Activated T-helper 17 cell treated with anti-CD3 and anti-CD28 coated beads, Interleukin-2, amount 50 U/mL, for 72 hours (primary cell): ENCODE measurements around the gene LRRC51. TPM values are rescaled to one million over a fixed set of nuclear protein-coding genes. Genes with fewer than 3 reads are reported as not detected.

Source experiments
- ATAC-seq: fragments of 150-1000 bp; cut with Tn5 transposase; replicated peaks from 2 replicates; pipeline ENCODE4 v1.10.0; 2021; ENCODE audit warnings: mild to moderate bottlenecking, moderate library complexity
- H3K27ac Mint-ChIP-seq: one replicate; pipeline ENCODE4 v1.8.0; 2022; ENCODE audit warnings: mixed read lengths
- H3K27me3 Mint-ChIP-seq: one replicate; pipeline ENCODE4 v1.8.0; 2022; ENCODE audit warnings: mixed read lengths
- H3K36me3 Mint-ChIP-seq: one replicate; pipeline ENCODE4 v1.8.0; 2022; ENCODE audit warnings: low read depth, mild to moderate bottlenecking, mixed read lengths
- H3K4me1 Mint-ChIP-seq: one replicate; pipeline ENCODE4 v1.8.0; 2022; ENCODE audit warnings: mixed read lengths
- H3K4me3 Mint-ChIP-seq: one replicate; pipeline ENCODE4 v1.8.0; 2022; ENCODE audit warnings: mild to moderate bottlenecking, mixed read lengths
- H3K9me3 Mint-ChIP-seq: one replicate; pipeline ENCODE4 v1.8.0; 2022; ENCODE audit warnings: mixed read lengths
- total RNA-seq, 2 donors: library from RNA; stranded (reverse); gene quantifications; one replicate each; pipeline ENCODE4 v1.2.3, GENCODE V29; 2022

Gene LRRC51
- 1 to 10 TPM; 3.3 to 5.4 TPM for total RNA-seq

- H3K4me1 Mint-ChIP-seq: peaks cover 22% of the 10 kb centered on the region
- H3K27me3 Mint-ChIP-seq: no peaks in the 10 kb centered on the region
- ATAC-seq: peak; percentile 96
- peak within 1 kb of the TSS; percentile 97 for H3K27ac Mint-ChIP-seq
- H3K4me3 Mint-ChIP-seq: peak within 1 kb of the TSS; percentile 88
- H3K9me3 Mint-ChIP-seq: no peaks in the 10 kb centered on the region
- peaks cover 28% of the 10 kb centered on the region for H3K36me3 Mint-ChIP-seq
These were observed at the start of gene LRRC51, which contains the start of gene NUMA1 for GRCh38 chr11:72080326-72081183. TSS of gene LRRC51 (plus strand) at chr11:72080850. CDS start at chr11:72089084, 8,234 bp downstream. TSS of gene NUMA1 (minus strand) at chr11:72080542. CDS start at chr11:72035943, 44,599 bp downstream.

GRCh38 chr11:72036687-72037086, 44.0 kb upstream of the LRRC51 start:
- Mint-ChIP-seq H3K36me3 (peaks cover 54% of the 10 kb centered on the region), H3K9me3 (no peaks in the 10 kb centered on the region), H3K4me1 (peaks cover 14% of the 10 kb centered on the region), H3K27me3 (no peaks in the 10 kb centered on the region), H3K27ac (peak overlapping the region; percentile 77), H3K4me3 (peak overlapping the region; percentile 53)
- no peak for ATAC-seq

- Mint-ChIP-seq H3K27me3 (no peaks in the 10 kb centered on the region), H3K4me1 (peaks cover 24% of the 10 kb centered on the region), H3K36me3 (peaks cover 54% of the 10 kb centered on the region), H3K4me3 (peak overlapping the region; percentile 53), H3K27ac (no peak overlapping the region), H3K9me3 (no peaks in the 10 kb centered on the region)
- ATAC-seq: no peak
These were observed 42.9 kb upstream of the LRRC51 start for GRCh38 chr11:72037554-72038311.

GRCh38 chr11:72038491-72038890, 42.2 kb upstream of the LRRC51 start:
- no peak overlapping the region for H3K4me3 Mint-ChIP-seq
- no peaks in the 10 kb centered on the region for H3K27me3 Mint-ChIP-seq
- H3K27ac Mint-ChIP-seq: no peak overlapping the region

GRCh38 chr11:72039031-72039855, 41.4 kb upstream of the LRRC51 start:
- Mint-ChIP-seq H3K9me3 (no peaks in the 10 kb centered on the region), H3K36me3 (peaks cover 39% of the 10 kb centered on the region), H3K27me3 (no peaks in the 10 kb centered on the region), H3K27ac (no peak overlapping the region), H3K4me3 (no peak overlapping the region), H3K4me1 (peaks cover 31% of the 10 kb centered on the region)
- ATAC-seq: no peak

More at GRCh38 chr11:72038491-72038890, 42.2 kb upstream of the LRRC51 start:
- ATAC-seq: no peak
- Mint-ChIP-seq H3K36me3 (peaks cover 46% of the 10 kb centered on the region), H3K9me3 (no peaks in the 10 kb centered on the region), H3K4me1 (peaks cover 27% of the 10 kb centered on the region)

- no peak overlapping the region for H3K27ac Mint-ChIP-seq
- peak; percentile 0 for ATAC-seq
- no peak overlapping the region for H3K4me3 Mint-ChIP-seq
- H3K27me3 Mint-ChIP-seq: no peaks in the 10 kb centered on the region
- peaks cover 31% of the 10 kb centered on the region for H3K4me1 Mint-ChIP-seq
- H3K9me3 Mint-ChIP-seq: no peaks in the 10 kb centered on the region
- peaks cover 33% of the 10 kb centered on the region for H3K36me3 Mint-ChIP-seq
These were observed 40.7 kb upstream of the LRRC51 start for GRCh38 chr11:72039856-72040401.

GRCh38 chr11:72040491-72041363, 39.9 kb upstream of the LRRC51 start:
- peaks cover 25% of the 10 kb centered on the region for H3K36me3 Mint-ChIP-seq
- ATAC-seq: peak; percentile 78

GRCh38 chr11:72041364-72042063, 39.1 kb upstream of the LRRC51 start:
- Mint-ChIP-seq H3K4me1 (peaks cover 23% of the 10 kb centered on the region), H3K27ac (no peak overlapping the region), H3K27me3 (no peaks in the 10 kb centered on the region), H3K9me3 (no peaks in the 10 kb centered on the region), H3K4me3 (no peak overlapping the region), H3K36me3 (peaks cover 17% of the 10 kb centered on the region)
- peak; percentile 45 for ATAC-seq

More at GRCh38 chr11:72040491-72041363, 39.9 kb upstream of the LRRC51 start:
- Mint-ChIP-seq H3K27me3 (no peaks in the 10 kb centered on the region), H3K27ac (no peak overlapping the region), H3K4me3 (no peak overlapping the region), H3K9me3 (no peaks in the 10 kb centered on the region), H3K4me1 (peaks cover 28% of the 10 kb centered on the region)

GRCh38 chr11:72042064-72042745, 38.4 kb upstream of the LRRC51 start:
- no peak for ATAC-seq
- Mint-ChIP-seq H3K4me1 (peaks cover 18% of the 10 kb centered on the region), H3K27me3 (no peaks in the 10 kb centered on the region), H3K36me3 (peaks cover 11% of the 10 kb centered on the region), H3K9me3 (no peaks in the 10 kb centered on the region), H3K4me3 (no peak overlapping the region), H3K27ac (no peak overlapping the region)

GRCh38 chr11:72045849-72046248, 34.8 kb upstream of the LRRC51 start:
- no peak overlapping the region for H3K4me3 Mint-ChIP-seq
- peak overlapping the region; percentile 33 for H3K27ac Mint-ChIP-seq
- no peaks in the 10 kb centered on the region for H3K9me3 Mint-ChIP-seq
- no peaks in the 10 kb centered on the region for H3K27me3 Mint-ChIP-seq
- ATAC-seq: no peak
- peaks cover 18% of the 10 kb centered on the region for H3K4me1 Mint-ChIP-seq
- peaks cover 34% of the 10 kb centered on the region for H3K36me3 Mint-ChIP-seq

- no peak overlapping the region for H3K27ac Mint-ChIP-seq
- H3K27me3 Mint-ChIP-seq: no peaks in the 10 kb centered on the region
- no peak overlapping the region for H3K4me3 Mint-ChIP-seq
- H3K9me3 Mint-ChIP-seq: no peaks in the 10 kb centered on the region
- ATAC-seq: no peak
- H3K36me3 Mint-ChIP-seq: peaks cover 27% of the 10 kb centered on the region
- peaks cover 2% of the 10 kb centered on the region for H3K4me1 Mint-ChIP-seq
These were observed 31.7 kb upstream of the LRRC51 start for GRCh38 chr11:72048766-72049460.
